Caco-2 (cell line): Measurements from ENCODE around the gene NELFA. TPM values are rescaled to one million over a fixed set of nuclear protein-coding genes. Genes with fewer than 3 reads are reported as not detected.

ENCODE experiments used
- BruUV-seq: library from RNA; stranded (reverse); fragments of 400-500 nt; replicated peaks from 2 replicates; lab custom pipeline; 2021; lab: Mats Ljungman, UMichigan
- CTCF ChIA-PET: fragments of 300-600 bp; sonication (Branson Sonifier 250); formaldehyde crosslinking; loops from one replicate; lab custom pipeline; 2022; ENCODE audit warnings: antibody characterized with exemption; lab: Charles Lee
- POLR2A ChIA-PET: fragments of 300-600 bp; sonication (Branson Sonifier 250); formaldehyde crosslinking; loops from one replicate; lab custom pipeline; 2022; ENCODE audit warnings: antibody characterized with exemption; lab: Charles Lee
- DNase-seq, 2 experiments: peaks; one replicate each; pipeline versions ENCODE4 v3.0.0 to v3.0.0-alpha.2; 2020 to 2022
- H3K27me3 ChIP-seq: replicated peaks from 2 replicates; pipeline ENCODE4 v1.6.0; 2011; ENCODE audit warnings: low read length; ENCODE audit not compliant: control insufficient read depth, insufficient read depth
- H3K36me3 ChIP-seq: 2 replicates; pipeline ENCODE4 v1.5.1; 2011; ENCODE audit warnings: low read length; ENCODE audit not compliant: control insufficient read depth, insufficient read depth
- H3K4me1 ChIP-seq: fragments of 250-450 bp; sonication (Bioruptor Pico); 2 replicates; pipeline ENCODE4 v1.5.1; 2020; ENCODE audit warnings: mild to moderate bottlenecking
- H3K4me3 ChIP-seq: 2 replicates; pipeline ENCODE4 v1.5.1; 2011; ENCODE audit warnings: low read depth, mild to moderate bottlenecking, control low read depth, low read length
- H3K9me3 ChIP-seq: fragments of 250-450 bp; sonication (Bioruptor Pico); 2 replicates; pipeline ENCODE4 v1.5.1; 2020; ENCODE audit warnings: mild to moderate bottlenecking, moderate library complexity
- H3K27ac Mint-ChIP-seq: one replicate; pipeline ENCODE4 v1.8.0; 2022; ENCODE audit warnings: mixed read lengths; ENCODE audit not compliant: unreplicated experiment
- H3K27me3 Mint-ChIP-seq: one replicate; pipeline ENCODE4 v1.8.0; 2022; ENCODE audit warnings: mixed read lengths; ENCODE audit not compliant: insufficient read depth, unreplicated experiment
- H3K36me3 Mint-ChIP-seq: one replicate; pipeline ENCODE4 v1.8.0; 2022; ENCODE audit warnings: mild to moderate bottlenecking, mixed read lengths; ENCODE audit not compliant: insufficient read depth, unreplicated experiment
- H3K4me1 Mint-ChIP-seq: one replicate; pipeline ENCODE4 v1.8.0; 2022; ENCODE audit warnings: low read depth, mixed read lengths; ENCODE audit not compliant: unreplicated experiment
- H3K4me3 Mint-ChIP-seq: one replicate; pipeline ENCODE4 v1.8.0; 2022; ENCODE audit warnings: mild to moderate bottlenecking, moderate library complexity, mixed read lengths; ENCODE audit not compliant: unreplicated experiment
- H3K9me3 Mint-ChIP-seq: one replicate; pipeline ENCODE4 v1.8.0; 2022; ENCODE audit warnings: mixed read lengths; ENCODE audit not compliant: unreplicated experiment
- intact Hi-C: fragments of 100-400 bp; cut with micrococcal nuclease; formaldehyde crosslinking; loops from one replicate; pipeline ENCODE4 v1.10.0; 2022; ENCODE audit not compliant: unreplicated experiment
- total RNA-seq: library from RNA; stranded (reverse); gene quantifications from 2 replicates; pipeline ENCODE4 v1.2.3, GENCODE V29; 2022
- TF ChIP-seq, protein P1 (sequence below), 2 experiments: fragments of 200-600 bp in 1 of 2; IDR thresholded peaks; 1 replicate in 1 of 2; 2 replicates in 1 of 2; pipeline versions ENCODE4 v1.5.1 to v1.8.0; 2011 to 2022; ENCODE audit warnings: antibody characterized with exemption in 1 of 2, control low read depth in 1 of 2, inconsistent platforms in 1 of 2, low read depth in 1 of 2, low read length in 1 of 2, mild to moderate bottlenecking in 1 of 2, moderate library complexity in 1 of 2; ENCODE audit not compliant: insufficient read depth in 1 of 2, severe bottlenecking in 1 of 2, unreplicated experiment in 1 of 2

NELFA gene
- total RNA-seq, 1 experiment from 2014 or later, result 53.0 TPM

DNA sequence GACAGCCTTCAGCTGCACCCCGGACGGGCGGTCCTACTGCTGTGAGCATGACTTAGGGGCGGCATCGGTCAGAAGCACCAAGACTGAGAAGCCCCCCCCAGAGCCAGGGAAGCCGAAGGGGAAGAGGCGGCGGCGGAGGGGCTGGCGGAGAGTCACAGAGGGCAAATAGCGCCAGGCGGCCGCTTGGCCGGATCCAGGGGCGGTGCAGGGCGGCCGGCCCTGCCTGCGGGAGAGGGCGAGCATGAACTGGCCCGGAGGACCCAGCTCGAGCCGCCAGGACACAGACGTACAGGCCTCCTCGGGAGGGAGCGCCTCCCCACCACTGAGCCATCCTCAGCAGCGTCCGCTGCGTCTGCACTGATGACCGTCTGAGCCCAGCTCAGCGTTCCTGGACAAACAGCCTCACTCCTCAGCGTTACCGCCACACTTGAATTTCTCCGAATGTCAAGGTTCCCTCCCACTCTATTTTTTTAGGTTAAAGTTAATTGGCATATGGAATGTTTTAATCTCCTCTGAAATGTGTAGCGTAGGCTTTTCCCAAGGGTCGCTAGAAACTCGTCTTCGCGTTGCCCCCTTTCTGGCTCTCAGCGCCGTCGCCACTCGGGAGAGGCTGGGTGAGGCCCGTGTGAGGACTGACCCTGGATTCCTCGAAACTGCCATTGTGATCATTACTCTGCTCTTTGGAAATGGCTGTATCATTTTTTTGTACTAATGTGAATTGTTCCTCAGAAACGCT lies 29.9 kb downstream of the NELFA start:
- no peaks in the 10 kb centered on the region for H3K4me1 Mint-ChIP-seq
- Histone ChIP-seq H3K27me3 (no peaks in the 10 kb centered on the region), H3K9me3 (no peaks in the 10 kb centered on the region), H3K36me3 (peaks cover 6% of the 10 kb centered on the region), H3K4me1 (no peaks in the 10 kb centered on the region), H3K4me3 (no peak overlapping the region)
- TSS peak; percentile 43 for BruUV-seq
- ChIA-PET CTCF (no interaction called here), POLR2A (no interaction called here)
- H3K27me3 Mint-ChIP-seq, result no peaks in the 10 kb centered on the region
- no peak overlapping the region for H3K27ac Mint-ChIP-seq
- no peak for DNase-seq
- no peak overlapping the region for H3K4me3 Mint-ChIP-seq
- H3K9me3 Mint-ChIP-seq, result no peaks in the 10 kb centered on the region
- H3K36me3 Mint-ChIP-seq, result peaks cover 99% of the 10 kb centered on the region
- intact Hi-C loops, result no loop called here
- TF ChIP-seq, protein P1, sequence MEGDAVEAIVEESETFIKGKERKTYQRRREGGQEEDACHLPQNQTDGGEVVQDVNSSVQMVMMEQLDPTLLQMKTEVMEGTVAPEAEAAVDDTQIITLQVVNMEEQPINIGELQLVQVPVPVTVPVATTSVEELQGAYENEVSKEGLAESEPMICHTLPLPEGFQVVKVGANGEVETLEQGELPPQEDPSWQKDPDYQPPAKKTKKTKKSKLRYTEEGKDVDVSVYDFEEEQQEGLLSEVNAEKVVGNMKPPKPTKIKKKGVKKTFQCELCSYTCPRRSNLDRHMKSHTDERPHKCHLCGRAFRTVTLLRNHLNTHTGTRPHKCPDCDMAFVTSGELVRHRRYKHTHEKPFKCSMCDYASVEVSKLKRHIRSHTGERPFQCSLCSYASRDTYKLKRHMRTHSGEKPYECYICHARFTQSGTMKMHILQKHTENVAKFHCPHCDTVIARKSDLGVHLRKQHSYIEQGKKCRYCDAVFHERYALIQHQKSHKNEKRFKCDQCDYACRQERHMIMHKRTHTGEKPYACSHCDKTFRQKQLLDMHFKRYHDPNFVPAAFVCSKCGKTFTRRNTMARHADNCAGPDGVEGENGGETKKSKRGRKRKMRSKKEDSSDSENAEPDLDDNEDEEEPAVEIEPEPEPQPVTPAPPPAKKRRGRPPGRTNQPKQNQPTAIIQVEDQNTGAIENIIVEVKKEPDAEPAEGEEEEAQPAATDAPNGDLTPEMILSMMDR (IDR thresholded peaks at IDR 0.05; ENCODE audit: insufficient read depth in 1 of 2, low read depth in 1 of 2, low read length in 1 of 2, severe bottlenecking in 1 of 2, unreplicated experiment in 1 of 2), result no peak

DNA sequence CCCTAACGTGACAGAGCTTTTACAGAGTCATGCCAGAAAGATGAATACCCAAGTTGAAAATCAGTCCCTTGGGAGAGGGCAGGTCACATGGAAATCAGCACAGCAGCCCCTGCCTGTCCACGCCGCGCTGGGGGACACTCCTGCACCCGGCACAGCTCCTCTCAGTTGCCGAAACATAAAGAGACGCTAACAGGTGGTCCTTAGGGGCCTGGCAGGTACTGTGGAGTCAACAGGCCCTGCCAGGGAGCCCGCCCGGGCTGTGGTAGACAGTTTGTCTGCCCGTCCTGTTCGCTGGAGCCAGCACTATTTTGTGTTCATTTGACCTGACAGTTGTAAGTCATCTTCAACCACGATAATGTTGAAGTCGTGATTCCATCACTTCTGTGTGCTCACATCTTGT lies 30.5 kb downstream of the NELFA start:
- Mint-ChIP-seq H3K36me3 (peaks cover 98% of the 10 kb centered on the region), H3K4me1 (no peaks in the 10 kb centered on the region), H3K9me3 (no peaks in the 10 kb centered on the region), H3K27ac (no peak overlapping the region), H3K4me3 (no peak overlapping the region), H3K27me3 (no peaks in the 10 kb centered on the region)
- Histone ChIP-seq H3K36me3 (peaks cover 4% of the 10 kb centered on the region), H3K4me3 (no peak overlapping the region), H3K4me1 (no peaks in the 10 kb centered on the region), H3K27me3 (no peaks in the 10 kb centered on the region), H3K9me3 (no peaks in the 10 kb centered on the region)
- CTCF ChIA-PET, result no interaction called here
- intact Hi-C loops, result no loop called here
- DNase-seq, result no peak
- POLR2A ChIA-PET, result no interaction called here
- no TSS peak for BruUV-seq
- TF ChIP-seq, protein P1 (IDR thresholded peaks at IDR 0.05; ENCODE audit: insufficient read depth in 1 of 2, low read depth in 1 of 2, low read length in 1 of 2, severe bottlenecking in 1 of 2, unreplicated experiment in 1 of 2), result no peak

DNA sequence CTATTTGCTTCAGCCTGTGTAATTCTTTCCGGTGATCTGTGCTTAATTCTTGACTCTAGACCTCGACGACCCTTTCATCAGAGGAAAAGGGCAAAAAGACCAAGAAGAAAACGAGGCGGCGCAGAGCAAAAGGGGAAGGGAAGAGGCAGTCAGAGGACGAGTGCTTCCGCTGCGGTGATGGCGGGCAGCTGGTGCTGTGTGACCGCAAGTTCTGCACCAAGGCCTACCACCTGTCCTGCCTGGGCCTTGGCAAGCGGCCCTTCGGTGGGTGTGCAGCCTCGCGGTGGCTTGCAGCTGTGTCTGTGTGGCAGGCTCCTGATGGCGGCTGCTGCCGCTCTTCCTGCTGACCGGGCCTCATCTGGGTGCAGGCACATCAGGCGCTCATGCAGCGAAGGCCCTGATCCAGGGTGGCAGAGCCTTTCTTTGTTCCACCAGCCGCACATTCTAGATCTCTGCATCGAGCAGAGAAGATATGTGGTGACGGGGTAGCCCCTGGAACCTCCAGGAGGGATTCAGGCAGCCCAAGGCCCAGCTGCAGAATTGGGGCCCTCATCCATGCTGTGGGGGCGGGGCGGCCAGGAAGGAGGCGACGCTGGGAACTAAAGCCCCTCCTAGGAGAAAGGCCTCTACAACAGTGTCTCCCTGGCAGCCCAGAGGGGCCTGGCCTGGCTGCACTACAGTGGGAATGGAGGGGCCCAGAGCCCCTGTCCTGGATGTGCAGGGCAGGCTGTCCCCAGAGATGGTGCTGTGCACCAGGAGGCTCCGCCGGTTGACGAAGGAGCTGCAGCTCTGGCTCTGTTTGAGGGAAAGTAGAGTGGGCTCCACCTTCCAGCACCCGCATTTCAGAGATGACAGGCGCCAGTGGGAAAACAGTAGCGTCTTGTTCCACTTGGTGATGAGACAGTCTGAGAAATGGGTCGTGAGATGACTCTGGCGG lies 32.1 kb downstream of the NELFA start:
- DNase-seq, result no peak
- Histone ChIP-seq H3K9me3 (no peaks in the 10 kb centered on the region), H3K36me3 (peaks cover 3% of the 10 kb centered on the region), H3K4me1 (no peaks in the 10 kb centered on the region), H3K27me3 (no peaks in the 10 kb centered on the region), H3K4me3 (no peak overlapping the region)
- no peaks in the 10 kb centered on the region for H3K4me1 Mint-ChIP-seq
- H3K36me3 Mint-ChIP-seq, result peaks cover 95% of the 10 kb centered on the region
- H3K4me3 Mint-ChIP-seq, result no peak overlapping the region
- TF ChIP-seq, protein P1 (IDR thresholded peaks at IDR 0.05; ENCODE audit: insufficient read depth in 1 of 2, low read depth in 1 of 2, low read length in 1 of 2, severe bottlenecking in 1 of 2, unreplicated experiment in 1 of 2), result no peak
- ChIA-PET CTCF (no interaction called here), POLR2A (interaction anchor here (0.7 kb wide), 1 partner anchor 282 kb away, joined by 3 read pairs; no protein-coding TSS in a partner anchor)
- intact Hi-C loops, result no loop called here
- BruUV-seq, result no TSS peak
- H3K27me3 Mint-ChIP-seq, result no peaks in the 10 kb centered on the region
- no peak overlapping the region for H3K27ac Mint-ChIP-seq
- no peaks in the 10 kb centered on the region for H3K9me3 Mint-ChIP-seq
